Measurements from ENCODE around the gene GDF10. TPM values are rescaled to one million over a fixed set of nuclear protein-coding genes. Genes with fewer than 3 reads are reported as not detected.
A peak's percentile ranks its signal among the peaks of the same experiment; 100 is the strongest.

GDF10 gene, protein sequence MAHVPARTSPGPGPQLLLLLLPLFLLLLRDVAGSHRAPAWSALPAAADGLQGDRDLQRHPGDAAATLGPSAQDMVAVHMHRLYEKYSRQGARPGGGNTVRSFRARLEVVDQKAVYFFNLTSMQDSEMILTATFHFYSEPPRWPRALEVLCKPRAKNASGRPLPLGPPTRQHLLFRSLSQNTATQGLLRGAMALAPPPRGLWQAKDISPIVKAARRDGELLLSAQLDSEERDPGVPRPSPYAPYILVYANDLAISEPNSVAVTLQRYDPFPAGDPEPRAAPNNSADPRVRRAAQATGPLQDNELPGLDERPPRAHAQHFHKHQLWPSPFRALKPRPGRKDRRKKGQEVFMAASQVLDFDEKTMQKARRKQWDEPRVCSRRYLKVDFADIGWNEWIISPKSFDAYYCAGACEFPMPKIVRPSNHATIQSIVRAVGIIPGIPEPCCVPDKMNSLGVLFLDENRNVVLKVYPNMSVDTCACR
- not detected for total RNA-seq

- DNase-seq, result no peak
- ChIA-PET CTCF (interaction anchor here (1.9 to 3.1 kb wide), 2 partner anchors 12 to 251 kb away, joined by 9 to 10 read pairs; no protein-coding TSS in a partner anchor), POLR2A (no interaction called here)
- Mint-ChIP-seq H3K9me3 (ENCODE audit: insufficient read depth) (no peaks in the 10 kb centered on the region), H3K4me1 (ENCODE audit: low read depth) (peaks cover 3% of the 10 kb centered on the region), H3K4me3 (peak within 1 kb of the TSS; percentile 24), H3K36me3 (ENCODE audit: low read depth) (no peaks in the 10 kb centered on the region), H3K27ac (no peak within 1 kb of the TSS), H3K27me3 (ENCODE audit: low read depth) (peaks cover 38% of the 10 kb centered on the region)
- peak; percentile 60 for ATAC-seq
Measured at GRCh38 chr10:47299611-47300428, at the start of gene GDF10. Gene GDF10, plus strand, starts transcription at chr10:47300197. Its CDS starts 455 bp downstream, at chr10:47300652.

- ChIA-PET CTCF (interaction anchor here (0.8 to 1.7 kb wide), 3 partner anchors 13 to 205 kb away, joined by 3 to 4 read pairs (median 3); no protein-coding TSS in a partner anchor), POLR2A (no interaction called here)
- ATAC-seq (no peak), DNase-seq (no peak)
- H3K36me3 Mint-ChIP-seq (ENCODE audit: low read depth), result peaks cover 9% of the 10 kb centered on the region
- H3K27me3 Mint-ChIP-seq (ENCODE audit: low read depth), result no peaks in the 10 kb centered on the region
- H3K27ac Mint-ChIP-seq, result no peak overlapping the region
- peaks cover 31% of the 10 kb centered on the region for H3K4me1 Mint-ChIP-seq (ENCODE audit: low read depth)
- H3K9me3 Mint-ChIP-seq (ENCODE audit: insufficient read depth), result no peaks in the 10 kb centered on the region
- H3K4me3 Mint-ChIP-seq, result no peak overlapping the region
Measured at GRCh38 chr10:47252093-47252780, 47.8 kb upstream of the GDF10 start.

DNA sequence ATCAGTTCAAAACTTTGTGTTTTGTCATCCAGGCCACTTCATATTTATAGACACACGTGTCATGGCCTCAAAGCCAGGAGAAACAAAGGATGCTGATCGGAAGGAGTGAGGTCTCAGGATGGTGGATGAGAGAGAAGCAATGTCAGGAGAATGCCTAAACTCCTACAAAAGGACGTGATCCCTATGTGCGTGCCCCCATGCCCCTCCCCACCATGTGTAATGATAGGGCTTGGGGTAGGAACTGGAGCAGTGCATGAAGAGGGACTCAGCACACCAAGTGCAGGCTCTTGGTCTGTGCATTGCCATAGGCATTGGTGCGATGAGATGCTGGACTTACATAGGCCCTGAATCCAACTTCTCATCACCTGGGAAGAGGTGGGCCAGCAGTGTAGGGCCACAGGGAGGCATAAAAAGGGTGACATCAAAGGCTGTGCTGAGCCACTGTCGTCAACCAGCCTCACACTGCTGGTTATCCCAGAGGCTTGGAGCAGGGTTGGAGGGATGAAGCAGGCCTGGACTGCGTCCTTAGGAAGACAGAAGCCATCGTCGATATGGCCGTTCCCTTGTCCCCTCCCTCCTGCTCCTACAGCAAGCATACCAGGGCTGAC lies 46.9 kb upstream of the GDF10 start:
- ATAC-seq, result no peak
- ChIA-PET CTCF (interaction anchor here (1.2 kb wide), 1 partner anchor 60 kb away, joined by 3 read pairs; no protein-coding TSS in a partner anchor), POLR2A (no interaction called here)
- peaks cover 14% of the 10 kb centered on the region for H3K36me3 Mint-ChIP-seq (ENCODE audit: low read depth)
- no peak overlapping the region for H3K27ac Mint-ChIP-seq
- peaks cover 40% of the 10 kb centered on the region for H3K4me1 Mint-ChIP-seq (ENCODE audit: low read depth)
- no peak for DNase-seq
- no peak overlapping the region for H3K4me3 Mint-ChIP-seq
- H3K27me3 Mint-ChIP-seq (ENCODE audit: low read depth), result no peaks in the 10 kb centered on the region
- no peaks in the 10 kb centered on the region for H3K9me3 Mint-ChIP-seq (ENCODE audit: insufficient read depth)

GRCh38 chr10:47253651-47254375 lies 46.2 kb upstream of the GDF10 start:
- H3K27me3 Mint-ChIP-seq (ENCODE audit: low read depth), result no peaks in the 10 kb centered on the region
- no peaks in the 10 kb centered on the region for H3K9me3 Mint-ChIP-seq (ENCODE audit: insufficient read depth)
- POLR2A ChIA-PET, result no interaction called here
- H3K4me1 Mint-ChIP-seq (ENCODE audit: low read depth), result peaks cover 42% of the 10 kb centered on the region
- H3K36me3 Mint-ChIP-seq (ENCODE audit: low read depth), result peaks cover 14% of the 10 kb centered on the region
- H3K27ac Mint-ChIP-seq, result no peak overlapping the region
- DNase-seq (no peak), ATAC-seq (no peak)
- CTCF ChIA-PET, result interaction anchor here (1.2 to 1.5 kb wide), 2 partner anchors 16 to 59 kb away, joined by 3 to 4 read pairs; no protein-coding TSS in a partner anchor
- no peak overlapping the region for H3K4me3 Mint-ChIP-seq

DNA sequence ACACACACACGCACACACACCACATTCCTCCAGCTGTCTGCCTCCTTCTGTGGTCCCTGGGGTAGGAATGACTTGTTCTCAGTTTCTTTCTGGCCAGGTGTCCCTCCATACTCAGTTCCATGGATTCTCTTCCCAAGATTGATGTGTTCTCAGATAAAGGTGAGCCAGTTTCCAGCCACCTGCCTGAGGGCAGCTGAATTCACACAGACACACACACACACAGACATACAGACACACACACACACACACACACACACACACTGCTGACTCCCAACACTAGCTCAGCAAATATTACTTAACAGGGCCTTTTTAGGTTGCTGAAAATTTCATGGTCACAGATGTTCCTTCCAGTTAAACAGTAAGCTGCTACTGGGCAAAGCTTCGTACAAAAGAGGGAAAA lies 45.4 kb upstream of the GDF10 start:
- peaks cover 48% of the 10 kb centered on the region for H3K4me1 Mint-ChIP-seq (ENCODE audit: low read depth)
- peak overlapping the region; percentile 19 for H3K27ac Mint-ChIP-seq
- peaks cover 14% of the 10 kb centered on the region for H3K36me3 Mint-ChIP-seq (ENCODE audit: low read depth)

DNA sequence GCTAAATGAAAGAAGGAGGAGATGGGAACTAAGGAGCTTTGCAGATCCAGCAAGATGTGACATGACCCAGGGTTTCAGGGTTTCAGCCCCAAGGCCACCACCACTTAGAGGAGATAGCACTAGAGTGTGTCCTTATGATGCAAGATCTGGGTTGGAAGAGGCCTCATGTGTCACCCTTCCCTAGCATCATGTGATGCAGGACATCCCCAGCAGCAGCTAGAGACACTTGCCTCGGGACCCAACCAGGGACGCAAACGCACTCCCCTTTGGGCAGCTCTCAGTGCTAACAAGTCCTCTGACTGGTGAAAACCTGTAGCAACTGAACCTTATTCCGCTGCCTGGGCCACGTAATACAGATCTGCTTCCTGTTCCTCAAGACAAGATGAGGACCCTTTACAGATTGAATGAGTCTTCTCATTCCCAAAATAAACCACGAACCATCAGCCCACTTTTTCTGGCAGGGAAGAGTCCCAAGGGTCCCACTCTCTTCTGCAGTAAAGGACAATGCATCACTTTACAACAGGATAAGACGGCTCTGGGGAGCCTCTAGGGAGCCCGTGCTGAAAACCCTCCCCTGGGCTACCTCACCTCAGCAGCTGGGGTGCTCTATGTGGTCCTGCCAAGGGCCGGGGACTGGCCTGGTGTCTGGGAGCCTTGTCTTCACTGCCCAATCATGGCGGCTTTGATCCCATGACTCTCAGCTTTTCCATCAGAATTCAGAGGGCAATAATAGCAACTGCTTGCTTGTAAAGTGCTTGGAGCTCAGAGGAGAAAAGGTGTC lies 44.8 kb upstream of the GDF10 start:
- H3K9me3 Mint-ChIP-seq (ENCODE audit: insufficient read depth), result no peaks in the 10 kb centered on the region
- no peaks in the 10 kb centered on the region for H3K27me3 Mint-ChIP-seq (ENCODE audit: low read depth)
- ChIA-PET POLR2A (interaction anchor here (0.6 kb wide), 1 partner anchor 22 kb away, joined by 3 read pairs; no protein-coding TSS in a partner anchor), CTCF (interaction anchor here (1.5 kb wide), 2 partner anchors 18 to 48 kb away, joined by 4 read pairs; no protein-coding TSS in a partner anchor)
- H3K27ac Mint-ChIP-seq, result peak overlapping the region; percentile 47
- peaks cover 14% of the 10 kb centered on the region for H3K36me3 Mint-ChIP-seq (ENCODE audit: low read depth)
- ATAC-seq (no peak), DNase-seq (no peak)
- H3K4me1 Mint-ChIP-seq (ENCODE audit: low read depth), result peaks cover 54% of the 10 kb centered on the region
- no peak overlapping the region for H3K4me3 Mint-ChIP-seq

More for the DNA sequence above, 45.4 kb upstream of the GDF10 start:
- ChIA-PET CTCF (interaction anchor here (1.5 kb wide), 2 partner anchors 17 to 49 kb away, joined by 4 read pairs; no protein-coding TSS in a partner anchor), POLR2A (interaction anchor here (0.6 kb wide), 1 partner anchor 23 kb away, joined by 3 read pairs; no protein-coding TSS in a partner anchor)
- no peaks in the 10 kb centered on the region for H3K9me3 Mint-ChIP-seq (ENCODE audit: insufficient read depth)
- H3K4me3 Mint-ChIP-seq, result no peak overlapping the region
- ATAC-seq (no peak), DNase-seq (no peak)
- no peaks in the 10 kb centered on the region for H3K27me3 Mint-ChIP-seq (ENCODE audit: low read depth)

DNA sequence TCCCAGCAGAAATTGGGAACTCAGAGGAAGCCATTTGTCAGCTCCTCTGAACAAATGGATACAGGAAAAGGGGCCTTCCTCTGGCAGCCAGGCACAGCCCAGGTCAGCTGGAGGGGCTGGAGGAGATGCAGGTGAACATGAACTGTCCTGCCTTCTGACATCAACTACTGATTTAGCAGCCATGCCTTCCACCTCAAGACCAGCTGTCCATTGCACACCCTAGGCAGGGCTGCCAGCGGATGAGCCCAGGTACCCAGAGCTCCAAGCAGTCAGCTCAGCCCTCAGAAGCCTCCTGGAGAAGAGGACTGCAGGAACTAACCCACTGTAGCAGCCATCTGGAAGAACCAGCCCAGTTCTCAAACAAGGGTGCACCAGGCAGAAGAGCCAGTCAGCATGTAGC lies 44.1 kb upstream of the GDF10 start:
- no peaks in the 10 kb centered on the region for H3K27me3 Mint-ChIP-seq (ENCODE audit: low read depth)
- peaks cover 61% of the 10 kb centered on the region for H3K4me1 Mint-ChIP-seq (ENCODE audit: low read depth)
- no peaks in the 10 kb centered on the region for H3K9me3 Mint-ChIP-seq (ENCODE audit: insufficient read depth)
- H3K27ac Mint-ChIP-seq, result peak overlapping the region; percentile 47
- DNase-seq (no peak), ATAC-seq (no peak)
- no peak overlapping the region for H3K4me3 Mint-ChIP-seq
- peaks cover 15% of the 10 kb centered on the region for H3K36me3 Mint-ChIP-seq (ENCODE audit: low read depth)
- ChIA-PET POLR2A (no interaction called here), CTCF (interaction anchor here (1.5 kb wide), 1 partner anchor 48 kb away, joined by 4 read pairs; no protein-coding TSS in a partner anchor)

DNA sequence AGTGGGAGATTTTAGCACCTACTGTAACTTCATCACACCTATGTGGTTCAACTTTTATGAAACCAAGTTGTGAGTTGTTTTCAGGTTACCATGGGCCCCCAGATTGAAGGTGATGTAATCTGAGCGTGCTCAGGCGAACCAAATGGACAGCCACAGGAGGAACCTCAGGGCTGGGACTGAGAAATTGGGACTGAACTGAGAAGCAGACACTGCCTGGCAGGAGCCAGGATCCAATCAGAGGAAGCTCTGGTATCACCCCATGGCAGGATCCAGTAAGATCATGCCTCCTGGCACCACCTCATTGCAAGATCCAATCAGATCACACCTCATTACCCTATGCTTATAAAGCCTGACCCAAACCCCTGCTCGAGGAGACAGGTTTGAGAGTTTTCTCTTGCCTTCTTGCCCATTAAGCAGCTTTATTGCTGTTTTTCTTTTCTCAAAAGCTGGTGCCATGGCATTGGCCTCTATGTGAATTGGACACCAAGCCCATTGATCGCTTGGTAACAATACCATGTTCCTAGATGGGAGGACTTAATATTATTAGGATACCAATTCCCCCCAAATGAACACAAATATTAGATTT lies 43.2 kb upstream of the GDF10 start:
- H3K27ac Mint-ChIP-seq, result peak overlapping the region; percentile 93
- H3K27me3 Mint-ChIP-seq (ENCODE audit: low read depth), result no peaks in the 10 kb centered on the region
- H3K9me3 Mint-ChIP-seq (ENCODE audit: insufficient read depth), result no peaks in the 10 kb centered on the region
- ATAC-seq (peak; percentile 24), DNase-seq (no peak)
- no peak overlapping the region for H3K4me3 Mint-ChIP-seq
- ChIA-PET POLR2A (no interaction called here), CTCF (no interaction called here)
- H3K4me1 Mint-ChIP-seq (ENCODE audit: low read depth), result peaks cover 67% of the 10 kb centered on the region
- H3K36me3 Mint-ChIP-seq (ENCODE audit: low read depth), result peaks cover 22% of the 10 kb centered on the region

GRCh38 chr10:47257396-47258120 lies 42.4 kb upstream of the GDF10 start:
- no peaks in the 10 kb centered on the region for H3K9me3 Mint-ChIP-seq (ENCODE audit: insufficient read depth)
- peaks cover 71% of the 10 kb centered on the region for H3K4me1 Mint-ChIP-seq (ENCODE audit: low read depth)
- ChIA-PET CTCF (no interaction called here), POLR2A (no interaction called here)
- peak; percentile 77 for ATAC-seq
- peaks cover 22% of the 10 kb centered on the region for H3K36me3 Mint-ChIP-seq (ENCODE audit: low read depth)
- no peak for DNase-seq
- no peaks in the 10 kb centered on the region for H3K27me3 Mint-ChIP-seq (ENCODE audit: low read depth)
- H3K4me3 Mint-ChIP-seq, result peak overlapping the region; percentile 67
- H3K27ac Mint-ChIP-seq, result peak overlapping the region; percentile 93

Data from activated CD8-positive, alpha-beta T cell treated with anti-CD3 and anti-CD28 coated beads, Interleukin-2, amount 10 ng/mL, durations not matched to agents 7 days and 5 days (primary cell).